GM23338 (cell line): ENCODE results near the gene PPP6R3. TPM values are rescaled to one million over a fixed set of nuclear protein-coding genes. Genes with fewer than 3 reads are reported as not detected.

Experiments
- ATAC-seq: fragments of 200-7000 bp; cut with Tn5 transposase; 3 replicates; pipeline ENCODE4 v1.9.1; 2020
- DNase-seq: peaks from one replicate; pipeline ENCODE4 v3.0.0-alpha.2; 2015; ENCODE audit warnings: low spot score
- H2AFZ ChIP-seq: fragments of 200-600 bp; sonication (generic); 2 replicates; pipeline ENCODE4 v1.8.0; 2016; ENCODE audit warnings: antibody characterized with exemption, mild to moderate bottlenecking, moderate library complexity
- H3F3A ChIP-seq: fragments of 200-600 bp; sonication (generic); replicated peaks from 2 replicates; pipeline ENCODE4 v1.8.0; 2017; ENCODE audit warnings: antibody characterized with exemption, mixed run types, low read depth
- H3K27ac ChIP-seq: fragments of 200-600 bp; sonication (generic); 2 replicates; pipeline ENCODE4 v1.6.1; 2016; ENCODE audit warnings: low read depth
- H3K27me3 ChIP-seq: fragments of 200-600 bp; sonication (generic); 2 replicates; pipeline ENCODE4 v1.8.0; 2016; ENCODE audit warnings: mild to moderate bottlenecking, mixed run types, moderate library complexity; ENCODE audit not compliant: insufficient read depth
- H3K36me3 ChIP-seq: fragments of 200-600 bp; sonication (generic); 2 replicates; pipeline ENCODE4 v1.8.0; 2016; ENCODE audit warnings: mild to moderate bottlenecking; ENCODE audit not compliant: insufficient read depth
- H3K4me1 ChIP-seq: fragments of 200-600 bp; sonication (generic); 2 replicates; pipeline ENCODE4 v1.8.0; 2016; ENCODE audit warnings: mild to moderate bottlenecking, moderate library complexity; ENCODE audit not compliant: insufficient read depth
- H3K4me2 ChIP-seq: fragments of 200-600 bp; sonication (generic); 2 replicates; pipeline ENCODE4 v1.7.1; 2017; ENCODE audit warnings: mixed run types
- H3K4me3 ChIP-seq: fragments of 200-600 bp; sonication (generic); 2 replicates; pipeline ENCODE4 v1.6.1; 2016; ENCODE audit warnings: mixed run types
- H3K79me2 ChIP-seq: fragments of 200-600 bp; sonication (generic); replicated peaks from 2 replicates; pipeline ENCODE4 v1.8.0; 2017; ENCODE audit warnings: mild to moderate bottlenecking; ENCODE audit not compliant: insufficient read depth
- H3K9me2 ChIP-seq: fragments of 200-600 bp; sonication (generic); 2 replicates; pipeline ENCODE4 v1.8.0; 2017; ENCODE audit not compliant: insufficient read depth
- H4K20me1 ChIP-seq: fragments of 200-600 bp; sonication (generic); replicated peaks from 2 replicates; pipeline ENCODE4 v1.8.0; 2017; ENCODE audit warnings: mild to moderate bottlenecking; ENCODE audit not compliant: insufficient read depth
- H3K27ac Mint-ChIP-seq: 2 replicates; pipeline ENCODE4 v1.8.0; 2020; ENCODE audit warnings: inconsistent platforms, mild to moderate bottlenecking, moderate library complexity, mixed read lengths
- H3K27me3 Mint-ChIP-seq: 3 replicates; pipeline ENCODE4 v1.8.0; 2022; ENCODE audit warnings: low read depth, mild to moderate bottlenecking, moderate library complexity, mixed read lengths, inconsistent platforms; ENCODE audit not compliant: insufficient read depth, poor library complexity
- H3K36me3 Mint-ChIP-seq: 3 replicates; pipeline ENCODE4 v1.8.0; 2021; ENCODE audit warnings: low read depth, mild to moderate bottlenecking, inconsistent platforms, moderate library complexity, mixed read lengths
- H3K4me1 Mint-ChIP-seq: 3 replicates; pipeline ENCODE4 v1.8.0; 2020; ENCODE audit warnings: mild to moderate bottlenecking, inconsistent platforms, mixed read lengths
- H3K4me3 Mint-ChIP-seq: 3 replicates; pipeline ENCODE4 v1.8.0; 2021; ENCODE audit warnings: moderate library complexity, mild to moderate bottlenecking, inconsistent platforms, mixed read lengths
- H3K9me3 Mint-ChIP-seq: 3 replicates; pipeline ENCODE4 v1.8.0; 2020; ENCODE audit warnings: moderate library complexity, mild to moderate bottlenecking, inconsistent platforms, mixed read lengths
- CREB1 ChIP-seq: fragments of 250-450 bp; sonication (Bioruptor Pico); IDR thresholded peaks from 2 replicates; pipeline ENCODE4 v1.5.0; 2020; ENCODE audit warnings: low read depth, mild to moderate bottlenecking, moderate library complexity
- CTCF ChIP-seq, 2 experiments: fragments of 200-600 bp in 1 of 2; sonication (generic) in 1 of 2; conservative IDR thresholded peaks; 2 replicates each; pipeline versions ENCODE4 v1.5.1 to v1.6.1; 2016 to 2017; ENCODE audit warnings: antibody characterized with exemption in 2 of 2, low read depth in 2 of 2, mild to moderate bottlenecking in 2 of 2, moderate library complexity in 1 of 2
- ETS1 ChIP-seq: IDR thresholded peaks from 2 replicates; pipeline ENCODE4 v1.6.1; 2016; ENCODE audit warnings: antibody characterized with exemption
- EZH2 ChIP-seq: fragments of 200-600 bp; sonication (generic); IDR thresholded peaks from one replicate; pipeline ENCODE4 v1.8.0; 2017; ENCODE audit warnings: antibody characterized with exemption, mild to moderate bottlenecking, low read depth; ENCODE audit not compliant: unreplicated experiment
- EZH2phosphoT487 ChIP-seq: fragments of 200-600 bp; sonication (generic); IDR thresholded peaks from one replicate; pipeline ENCODE4 v1.8.1; 2018; ENCODE audit warnings: antibody characterized with exemption; ENCODE audit not compliant: unreplicated experiment
- JUNB ChIP-seq: IDR thresholded peaks from one replicate; pipeline ENCODE4 v1.6.1; 2016; ENCODE audit warnings: antibody characterized with exemption; ENCODE audit not compliant: unreplicated experiment
- NANOG ChIP-seq: IDR thresholded peaks from 2 replicates; pipeline ENCODE4 v1.6.1; 2016; ENCODE audit warnings: antibody characterized with exemption, borderline replicate concordance
- POLR2AphosphoS5 ChIP-seq: IDR thresholded peaks from 2 replicates; pipeline ENCODE4 v1.6.1; 2016; ENCODE audit warnings: antibody characterized with exemption, low read depth
- REST ChIP-seq: IDR thresholded peaks from one replicate; pipeline ENCODE4 v1.6.1; 2018; ENCODE audit warnings: antibody characterized with exemption; ENCODE audit not compliant: unreplicated experiment
- STAT1 ChIP-seq: IDR thresholded peaks from one replicate; pipeline ENCODE4 v1.6.1; 2016; ENCODE audit warnings: antibody characterized with exemption; ENCODE audit not compliant: unreplicated experiment
- ZNF114 ChIP-seq: fragments of 250-450 bp; sonication (Bioruptor Pico); IDR thresholded peaks from 2 replicates; pipeline ENCODE4 v1.5.0; 2020; ENCODE audit warnings: mild to moderate bottlenecking, moderate library complexity
- ZNF331 ChIP-seq: fragments of 250-450 bp; sonication (Bioruptor Pico); IDR thresholded peaks from 2 replicates; pipeline ENCODE4 v1.5.0; 2020; ENCODE audit warnings: low read depth, mild to moderate bottlenecking, moderate library complexity
- ZNF462 ChIP-seq: fragments of 250-450 bp; sonication (Bioruptor Pico); IDR thresholded peaks from 2 replicates; pipeline ENCODE4 v1.5.0; 2020; ENCODE audit warnings: mild to moderate bottlenecking, moderate library complexity
- polyA plus RNA-seq: library from polyadenylated mRNA; unstranded; fragments of >200 nt; fragmentation: Nextera tagmentation; extraction: Ambion mirVana; gene quantifications from 2 replicates; pipeline ENCODE4 v1.2.1, GENCODE V29; 2016
- total RNA-seq: library from RNA; depleted of rRNA; stranded (reverse); fragments of >200 nt; shearing (Covaris generic); gene quantifications from 2 replicates; pipeline ENCODE4 v1.2.3, GENCODE V29; 2014

Gene PPP6R3
- total and polyA plus RNA-seq, 2 experiments from 2014 or later: 170 to 268 TPM

GRCh38 chr11:68498321-68498720, 37.8 kb downstream of the PPP6R3 start:
- ATAC-seq: no peak

More at GRCh38 chr11:68498321-68498720, 37.8 kb downstream of the PPP6R3 start:
- H2AFZ ChIP-seq: no peak overlapping the region
- H3K4me1 ChIP-seq: peaks cover 31% of the 10 kb centered on the region
- no peak overlapping the region for H3K4me3 ChIP-seq
- H3K36me3 Mint-ChIP-seq: peaks cover 6% of the 10 kb centered on the region; the same call in 1 of the 3 replicates
- H3K4me3 Mint-ChIP-seq: no peak overlapping the region
- H3K9me3 Mint-ChIP-seq: no peaks in the 10 kb centered on the region; the same call in 2 of the 3 replicates
- no peak overlapping the region for H3K27ac Mint-ChIP-seq
- no peaks in the 10 kb centered on the region for H3K36me3 ChIP-seq
- H4K20me1 ChIP-seq: peaks cover 90% of the 10 kb centered on the region
- H3K27ac ChIP-seq: no peak overlapping the region
- no peaks in the 10 kb centered on the region for H3K9me2 ChIP-seq
- peaks cover 100% of the 10 kb centered on the region for H3K79me2 ChIP-seq
- H3F3A ChIP-seq: no peaks in the 10 kb centered on the region; the same call in 1 of the 2 replicates
- H3K27me3 ChIP-seq: no peaks in the 10 kb centered on the region
- no peak for DNase-seq
- no peak overlapping the region for H3K4me2 ChIP-seq
- H3K4me1 Mint-ChIP-seq: peaks cover 38% of the 10 kb centered on the region
- peaks cover 6% of the 10 kb centered on the region for H3K27me3 Mint-ChIP-seq
- no peak for TF ChIP-seq ZNF331 (CRISPR knock-in tag)
- TF ChIP-seq CTCF (conservative IDR thresholded peaks at IDR 0.05; ENCODE audit: low read depth in 2 of 2): no peak
- TF ChIP-seq STAT1: no peak
- no peak for TF ChIP-seq ZNF462 (CRISPR knock-in tag)
- TF ChIP-seq JUNB: no peak
- no peak for TF ChIP-seq ETS1
- TF ChIP-seq ZNF114 (CRISPR knock-in tag): no peak
- TF ChIP-seq EZH2: no peak
- TF ChIP-seq REST: no peak
- no peak for TF ChIP-seq NANOG
- no peak for TF ChIP-seq CREB1 (CRISPR knock-in tag)
- no peak for TF ChIP-seq EZH2phosphoT487
- no peak for TF ChIP-seq POLR2AphosphoS5
